ENCODE data around the gene ANGEL2. TPM values are rescaled to one million over a fixed set of nuclear protein-coding genes. Genes with fewer than 3 reads are reported as not detected.
A peak's percentile ranks its signal among the peaks of the same experiment; 100 is the strongest.

ANGEL2 gene
- total RNA-seq, 4 donors from 2014 or later, result 37.1 to 79.9 (median 59.4) TPM

- Histone ChIP-seq H3K27ac (no peak overlapping the region), H3K36me3 (no peaks in the 10 kb centered on the region), H3K27me3 (no peaks in the 10 kb centered on the region), H3K9me3 (no peaks in the 10 kb centered on the region), H3K4me1 (no peaks in the 10 kb centered on the region), H3K4me3 (no peak overlapping the region)
- intact Hi-C loops (cut with DNase I; ENCODE audit: low total_unique reads), result no loop called here
- TF ChIP-seq POLR2A (IDR thresholded peaks at IDR 0.05), result no peak
- no peak for DNase-seq
Observed at GRCh38 chr1:213055767-213056166, 40.1 kb upstream of the ANGEL2 start.

- Histone ChIP-seq H3K9me3 (no peaks in the 10 kb centered on the region), H3K4me1 (no peaks in the 10 kb centered on the region), H3K36me3 (no peaks in the 10 kb centered on the region), H3K27me3 (no peaks in the 10 kb centered on the region), H3K4me3 (no peak overlapping the region), H3K27ac (no peak overlapping the region)
- intact Hi-C loops (cut with DNase I; ENCODE audit: low total_unique reads), result no loop called here
- DNase-seq, result no peak
- no peak for TF ChIP-seq CTCF (IDR thresholded peaks at IDR 0.05)
- TF ChIP-seq POLR2A (IDR thresholded peaks at IDR 0.05), result no peak
Observed at GRCh38 chr1:213054733-213055591, 39.3 kb upstream of the ANGEL2 start.

- no peaks in the 10 kb centered on the region for H3K27me3 ChIP-seq
- H3K36me3 ChIP-seq, result no peaks in the 10 kb centered on the region
- TF ChIP-seq CTCF (IDR thresholded peaks at IDR 0.05), result no peak
- TF ChIP-seq POLR2A (IDR thresholded peaks at IDR 0.05), result no peak
- DNase-seq, result no peak
- H3K27ac ChIP-seq, result no peak overlapping the region
- intact Hi-C loops (cut with DNase I; ENCODE audit: low total_unique reads), result no loop called here
- H3K4me1 ChIP-seq, result no peaks in the 10 kb centered on the region
- H3K4me3 ChIP-seq, result no peak overlapping the region
- H3K9me3 ChIP-seq, result no peaks in the 10 kb centered on the region
Observed at GRCh38 chr1:213054142-213054541, 38.5 kb upstream of the ANGEL2 start.

GRCh38 chr1:213053455-213053854 is 37.8 kb upstream of the ANGEL2 start:
- H3K4me3 ChIP-seq, result no peak overlapping the region
- no peaks in the 10 kb centered on the region for H3K9me3 ChIP-seq
- intact Hi-C loops (cut with DNase I; ENCODE audit: low total_unique reads), result no loop called here
- DNase-seq, result no peak
- H3K4me1 ChIP-seq, result no peaks in the 10 kb centered on the region
- no peak overlapping the region for H3K27ac ChIP-seq
- H3K27me3 ChIP-seq, result no peaks in the 10 kb centered on the region
- H3K36me3 ChIP-seq, result no peaks in the 10 kb centered on the region
- no peak for TF ChIP-seq POLR2A (IDR thresholded peaks at IDR 0.05)
- no peak for TF ChIP-seq CTCF (IDR thresholded peaks at IDR 0.05)

GRCh38 chr1:213051881-213052202 is 36.2 kb upstream of the ANGEL2 start:
- TF ChIP-seq POLR2A (IDR thresholded peaks at IDR 0.05), result no peak
- TF ChIP-seq CTCF (IDR thresholded peaks at IDR 0.05), result no peak
- Histone ChIP-seq H3K9me3 (no peaks in the 10 kb centered on the region), H3K36me3 (no peaks in the 10 kb centered on the region), H3K4me3 (peak overlapping the region; percentile 52 to 97), H3K4me1 (no peaks in the 10 kb centered on the region), H3K27ac (peak overlapping the region in 1 of 2 donors; percentile 80), H3K27me3 (no peaks in the 10 kb centered on the region)
- intact Hi-C loops (cut with DNase I; ENCODE audit: low total_unique reads), result no loop called here
- no peak for DNase-seq

All from uterus (tissue), 4 donors.